HG03457 (cell line): ENCODE results near the gene USP46.
A peak's percentile ranks its signal among the peaks of the same experiment; 100 is the strongest.

ENCODE experiments used
- ATAC-seq: cut with Tn5 transposase; IDR thresholded peaks from one replicate; pipeline ENCODE4 v1.9.1; 2021; ENCODE audit warnings: moderate number of reproducible peaks; ENCODE audit not compliant: unreplicated experiment

USP46 gene

DNA sequence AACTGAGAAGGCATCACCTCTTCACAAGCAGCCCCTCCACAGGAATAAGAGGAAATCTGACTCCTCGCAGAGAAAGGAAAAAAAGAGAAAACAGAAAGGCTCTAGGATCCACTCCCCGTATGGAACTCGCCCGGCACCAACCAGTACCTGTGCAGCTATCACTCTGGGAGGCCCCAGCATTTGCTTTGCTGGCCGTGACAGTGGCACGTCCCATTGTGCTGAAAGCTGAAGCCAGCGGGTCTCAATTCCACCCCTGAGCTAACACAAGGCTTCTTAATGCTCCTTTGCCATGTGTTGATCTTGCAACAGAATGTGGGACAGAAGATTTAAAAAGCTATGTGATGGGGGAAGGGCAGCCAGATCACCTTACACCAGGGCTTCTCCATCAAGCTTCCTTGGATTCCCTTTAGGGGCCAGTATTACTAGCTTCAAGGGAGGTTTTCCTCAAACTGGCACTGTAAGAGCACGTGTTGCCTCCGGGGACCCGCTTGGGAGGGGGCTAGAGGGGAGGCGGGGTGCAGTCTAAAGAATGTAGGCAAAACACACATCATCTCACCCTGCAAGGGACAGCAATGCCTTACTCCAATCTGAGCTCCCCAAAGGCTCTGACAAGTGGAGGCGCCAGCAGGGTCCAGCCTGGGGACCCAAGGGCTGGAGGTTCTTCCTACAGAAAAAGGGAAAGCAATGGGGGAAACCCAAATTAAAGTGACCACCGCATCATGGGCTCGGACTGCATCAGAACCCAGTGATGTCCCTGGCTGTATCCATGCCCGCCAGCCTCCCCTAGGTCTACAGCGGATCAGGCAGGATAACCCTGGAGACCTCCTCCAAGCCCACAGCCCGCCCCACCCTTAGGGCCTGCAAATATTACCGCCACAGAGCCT lies 1.2 kb downstream of the USP46 start:
- no peak for ATAC-seq

- no peak for ATAC-seq
These were observed 1.8 kb downstream of the USP46 start for GRCh38 chr4:52657292-52657617.

DNA sequence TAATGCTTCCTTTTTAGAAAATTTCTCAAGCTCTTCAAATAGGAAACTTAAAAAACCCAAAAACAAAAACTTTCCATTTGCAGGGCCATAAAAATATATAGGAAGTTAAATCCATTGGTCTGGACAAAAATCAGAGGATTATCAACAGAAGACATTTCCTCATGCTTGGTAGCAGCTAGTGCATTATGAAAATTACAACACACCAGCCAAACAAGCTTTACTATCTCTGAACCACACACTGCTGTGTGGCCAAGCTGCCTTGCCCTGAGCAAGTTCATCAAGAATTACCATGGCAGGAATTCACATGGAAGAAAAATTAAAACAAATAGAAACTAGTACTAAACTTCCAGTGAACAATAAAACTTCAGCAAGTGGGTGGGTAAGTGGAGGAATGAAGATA lies 3.6 kb downstream of the USP46 start:
- no peak for ATAC-seq

- no peak for ATAC-seq
These were observed 7.0 kb downstream of the USP46 start for GRCh38 chr4:52651996-52652672.

GRCh38 chr4:52648836-52649235 lies 10.3 kb downstream of the USP46 start:
- no peak for ATAC-seq

- no peak for ATAC-seq
These were observed 12.4 kb downstream of the USP46 start for GRCh38 chr4:52646741-52647140.

DNA sequence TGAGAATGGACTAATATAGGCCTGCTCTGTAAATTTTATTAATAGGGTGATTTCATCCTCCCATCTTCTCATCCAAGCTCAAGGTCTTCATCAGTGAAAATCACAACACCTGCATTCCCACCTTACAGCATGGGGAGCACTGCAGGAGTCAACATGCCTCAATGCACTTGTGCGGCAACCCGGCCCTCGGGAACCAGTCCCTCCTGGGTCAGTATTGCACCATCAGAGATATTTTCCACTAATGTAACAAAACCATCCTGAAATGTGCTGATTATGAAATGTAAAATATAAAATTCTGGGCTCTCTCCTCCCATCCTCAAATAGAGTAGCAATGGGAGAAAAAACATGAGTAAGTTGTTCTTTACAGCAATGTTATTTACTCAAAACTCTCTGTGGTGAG lies 13.0 kb downstream of the USP46 start:
- ATAC-seq: no peak

DNA sequence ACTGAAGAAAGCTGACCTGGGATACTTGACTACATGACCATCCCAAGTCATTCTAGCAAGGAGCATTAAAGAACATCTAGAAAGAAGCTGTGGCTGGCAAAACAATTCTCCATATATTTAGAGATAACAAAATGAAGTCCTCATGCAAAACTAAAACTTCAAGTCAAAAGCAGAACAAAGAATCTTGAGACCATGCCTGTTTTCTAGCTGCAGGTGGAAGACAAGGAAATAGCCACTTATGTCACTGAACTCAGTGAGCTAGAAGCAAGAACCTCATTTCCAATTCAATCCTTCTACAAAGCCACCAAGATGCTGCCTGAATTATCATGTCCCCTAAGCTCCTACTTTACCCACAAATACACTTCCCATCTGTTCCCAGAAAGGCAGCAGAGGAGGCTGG lies 13.8 kb downstream of the USP46 start:
- no peak for ATAC-seq

GRCh38 chr4:52643785-52644244 lies 15.3 kb downstream of the USP46 start:
- no peak for ATAC-seq

- ATAC-seq: no peak
These were observed 15.9 kb downstream of the USP46 start for GRCh38 chr4:52643190-52643589.

DNA sequence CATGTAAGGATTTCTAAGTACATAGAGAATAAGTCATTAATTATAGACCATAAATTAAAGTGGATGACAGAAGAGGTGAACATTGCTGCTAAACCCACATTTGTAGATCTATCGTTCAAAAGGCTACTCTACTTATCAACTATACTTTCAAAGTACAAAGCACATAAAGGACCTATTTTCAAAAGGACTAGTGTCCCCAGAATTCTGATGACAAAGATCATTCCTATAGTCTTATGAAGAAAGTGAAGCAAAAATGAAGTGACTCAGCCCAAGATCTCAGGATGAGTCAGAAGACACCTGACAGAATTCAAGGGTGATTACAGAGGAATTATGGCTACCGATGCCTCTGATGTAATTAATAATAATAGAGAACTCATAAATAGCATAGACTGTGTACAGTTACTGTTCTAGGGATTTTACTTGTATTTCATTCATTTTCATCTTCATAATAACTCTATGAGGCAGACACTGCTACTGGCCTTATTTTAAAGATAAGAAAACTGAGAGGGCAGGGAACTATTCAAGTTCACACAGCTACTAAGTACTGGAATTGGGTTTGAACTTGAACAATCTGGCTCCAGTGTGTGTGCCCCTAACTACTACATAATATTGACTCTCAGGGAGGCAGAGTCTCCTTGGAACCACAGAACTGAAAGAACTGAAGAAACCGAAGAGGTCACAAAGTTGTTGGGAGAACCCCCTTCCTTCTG lies 17.1 kb downstream of the USP46 start:
- peak; percentile 82 for ATAC-seq

- no peak for ATAC-seq
These were observed 18.1 kb downstream of the USP46 start for GRCh38 chr4:52640808-52641565.

DNA sequence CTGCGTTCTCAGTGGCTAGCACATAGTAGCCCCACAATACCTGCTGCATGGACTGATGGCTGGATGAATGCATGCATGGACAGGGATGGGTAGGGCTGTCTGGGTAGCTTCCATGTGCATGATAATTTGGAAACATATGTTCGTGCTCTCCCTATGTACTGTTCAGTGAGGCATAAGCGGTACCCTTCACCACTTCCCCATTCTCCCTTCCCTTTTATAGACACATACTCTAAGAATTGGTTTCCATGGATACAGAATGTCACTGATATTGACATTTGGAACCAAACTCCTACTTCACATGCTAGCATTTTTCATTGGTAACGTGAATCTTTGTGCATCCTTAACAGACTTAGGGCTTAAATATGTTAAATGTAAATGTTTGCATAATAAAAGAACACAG lies 20.4 kb downstream of the USP46 start:
- no peak for ATAC-seq

DNA sequence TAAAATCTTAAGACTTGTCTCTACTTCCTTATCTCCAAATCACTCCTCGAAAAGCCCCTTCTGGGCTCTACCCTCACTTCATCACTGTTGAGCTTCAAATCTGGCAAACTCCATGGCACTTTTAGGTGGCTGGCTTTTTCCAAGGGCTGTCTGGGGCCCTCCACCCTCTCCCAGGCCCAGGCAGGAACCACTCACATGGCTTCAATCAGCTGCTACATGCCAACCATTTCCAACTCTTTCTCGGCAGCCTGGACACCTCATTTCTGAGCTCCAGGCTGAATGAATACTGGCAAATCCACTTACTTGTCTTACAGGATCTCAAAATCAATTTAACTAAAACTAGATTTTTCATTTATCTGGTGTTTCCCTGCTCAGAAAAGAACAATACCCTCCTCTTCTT lies 22.0 kb downstream of the USP46 start:
- ATAC-seq: no peak

DNA sequence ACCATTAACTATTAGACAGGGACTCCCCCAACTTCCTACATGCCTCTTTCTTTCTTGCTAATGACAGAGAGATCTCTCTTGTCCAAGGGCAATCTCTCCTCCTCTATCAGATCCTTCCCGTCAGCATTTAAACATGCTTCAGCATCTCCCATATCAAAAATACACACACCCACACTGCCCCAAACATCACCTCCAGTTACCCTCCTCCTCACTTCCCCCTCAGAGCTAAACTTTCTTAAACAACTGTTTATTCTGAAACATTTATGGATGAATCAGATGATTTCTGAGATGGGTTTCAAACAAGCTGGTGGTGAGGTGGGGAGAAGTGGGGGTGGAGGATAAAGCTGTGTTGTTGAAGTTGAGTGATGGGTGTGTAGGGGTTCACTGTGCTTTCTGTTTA lies 23.5 kb downstream of the USP46 start:
- ATAC-seq: no peak

GRCh38 chr4:52635130-52635529 lies 24.0 kb downstream of the USP46 start:
- no peak for ATAC-seq

GRCh38 chr4:52633846-52634245 lies 25.3 kb downstream of the USP46 start:
- ATAC-seq: no peak

DNA sequence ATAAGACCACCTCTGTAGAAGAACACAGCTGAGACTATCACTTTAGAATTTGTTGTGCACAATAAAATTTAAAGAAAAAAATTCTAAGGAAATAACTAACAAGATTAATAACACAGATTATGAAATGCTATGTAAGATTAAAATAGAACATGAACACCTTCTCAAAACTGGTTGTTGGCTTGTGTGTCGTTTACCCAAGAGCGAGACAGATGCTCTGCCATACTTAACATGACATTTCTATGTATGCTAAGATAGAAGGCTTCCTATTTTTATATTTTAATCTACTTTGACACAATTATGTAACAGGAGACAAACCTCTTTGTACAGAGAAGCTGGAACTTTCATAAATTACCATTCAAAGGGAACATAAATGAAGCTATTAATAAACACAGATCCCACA lies 30.1 kb downstream of the USP46 start:
- ATAC-seq: no peak

DNA sequence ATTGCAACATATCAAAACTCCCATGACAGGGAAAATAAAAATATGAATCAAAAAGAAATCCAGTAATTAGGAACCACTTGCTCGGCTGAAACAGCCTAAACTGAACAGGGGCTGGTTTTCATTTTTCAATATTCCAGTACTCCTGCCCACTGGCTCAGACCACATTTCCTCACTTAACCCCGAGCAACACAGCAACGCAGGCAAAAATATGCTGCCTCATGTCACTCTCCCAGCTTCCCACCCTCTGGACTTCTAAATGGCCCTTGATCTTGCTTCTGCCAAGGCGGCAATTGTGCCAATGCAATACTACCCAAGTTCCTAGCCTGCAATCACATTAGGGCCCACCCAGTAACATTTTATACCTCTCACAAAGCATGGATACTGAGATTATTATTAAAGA lies 30.6 kb downstream of the USP46 start:
- ATAC-seq: no peak

DNA sequence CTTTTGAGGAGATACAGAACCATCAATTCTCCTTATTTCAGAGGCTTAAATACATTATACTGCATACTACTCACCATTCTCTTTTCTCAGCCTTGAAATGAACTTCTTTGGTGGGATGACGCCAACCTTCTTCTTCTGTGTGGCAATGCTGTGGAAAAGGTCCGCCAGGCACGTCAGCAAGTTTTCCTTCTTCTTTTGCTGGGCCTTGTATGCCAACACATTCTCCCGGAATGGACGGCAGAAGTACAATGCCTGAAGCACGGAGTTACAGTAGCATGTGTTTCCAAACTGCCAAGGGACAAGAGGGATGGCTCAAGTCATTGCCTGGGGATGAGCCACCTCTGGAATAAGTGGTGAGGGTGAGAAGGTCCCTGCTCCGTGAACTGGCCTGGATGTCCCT lies 31.2 kb downstream of the USP46 start:
- ATAC-seq: no peak

DNA sequence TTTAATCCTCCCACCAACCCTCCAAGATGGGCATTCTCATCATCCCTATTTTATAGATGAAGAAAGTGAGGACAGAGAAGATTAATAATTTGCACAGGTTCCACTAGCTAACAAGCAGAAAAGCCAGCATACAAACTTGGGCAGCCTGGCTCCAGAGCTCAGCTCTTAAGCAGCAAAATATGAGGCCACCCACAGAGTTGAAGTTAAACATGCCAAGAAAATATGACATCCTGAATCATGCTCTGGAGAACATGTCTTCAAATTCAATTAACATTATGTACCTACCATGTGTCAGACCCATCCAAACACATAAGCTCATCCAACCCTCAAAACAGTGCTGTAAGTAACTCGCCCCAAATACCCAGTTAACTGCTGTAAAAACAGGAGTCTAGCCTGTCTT lies 33.9 kb downstream of the USP46 start:
- ATAC-seq: no peak
